Measurements from ENCODE around the gene OR4P4. TPM values are rescaled to one million over a fixed set of nuclear protein-coding genes. Genes with fewer than 3 reads are reported as not detected.

OR4P4 gene
- not detected in 2 replicates for total RNA-seq (2012; rRNA removed)

GRCh38 chr11:55634813-55635212 lies at the start of gene OR4P4:
Gene OR4P4, plus strand, starts transcription at chr11:55635113.
- no peaks in the 10 kb centered on the region for H3K36me3 ChIP-seq (ENCODE audit: insufficient read depth, low read length)
- H3K9ac ChIP-seq (ENCODE audit: low read depth, low read length): no peak within 1 kb of the TSS
- no peak within 1 kb of the TSS for H3K4me3 ChIP-seq (ENCODE audit: low read length)
- H3K4me2 ChIP-seq (ENCODE audit: low read length): no peak within 1 kb of the TSS
- H3K27me3 ChIP-seq (ENCODE audit: control insufficient read depth, insufficient read depth, low read length): no peaks in the 10 kb centered on the region
- no peaks in the 10 kb centered on the region for H3K9me3 ChIP-seq (replicated peaks; ENCODE audit: low read length)
- no peaks in the 10 kb centered on the region for H3K4me1 ChIP-seq (ENCODE audit: control insufficient read depth, insufficient read depth, low read length)

GRCh38 chr11:55607545-55607944 lies 27.4 kb upstream of the OR4P4 start, which contains the start of gene OR4C11:
Gene OR4C11, minus strand, starts transcription at chr11:55607645. Its CDS starts 3,272 bp downstream, at chr11:55604373.
- Histone ChIP-seq H3K4me1 (ENCODE audit: control insufficient read depth, insufficient read depth, low read length) (no peaks in the 10 kb centered on the region), H3K9ac (ENCODE audit: low read depth, low read length) (no peak within 1 kb of the TSS), H3K4me2 (ENCODE audit: low read length) (no peak within 1 kb of the TSS), H3K27me3 (ENCODE audit: control insufficient read depth, insufficient read depth, low read length) (no peaks in the 10 kb centered on the region), H3K4me3 (ENCODE audit: low read length) (no peak within 1 kb of the TSS), H3K36me3 (ENCODE audit: insufficient read depth, low read length) (no peaks in the 10 kb centered on the region), H3K9me3 (replicated peaks; ENCODE audit: low read length) (no peaks in the 10 kb centered on the region)

GRCh38 chr11:55624531-55624930 lies 10.4 kb upstream of the OR4P4 start:
- H3K4me1 ChIP-seq (ENCODE audit: control insufficient read depth, insufficient read depth, low read length): no peaks in the 10 kb centered on the region
- H3K36me3 ChIP-seq (ENCODE audit: insufficient read depth, low read length): no peaks in the 10 kb centered on the region

GRCh38 chr11:55648027-55648426 lies 13.1 kb downstream of the OR4P4 start, which contains the start of gene OR4S2:
Gene OR4S2, plus strand, starts transcription at chr11:55648327. Its CDS starts 2,577 bp downstream, at chr11:55650904.
- Histone ChIP-seq H3K36me3 (ENCODE audit: insufficient read depth, low read length) (no peaks in the 10 kb centered on the region), H3K27me3 (ENCODE audit: control insufficient read depth, insufficient read depth, low read length) (no peaks in the 10 kb centered on the region), H3K4me1 (ENCODE audit: control insufficient read depth, insufficient read depth, low read length) (no peaks in the 10 kb centered on the region), H3K9ac (ENCODE audit: low read depth, low read length) (no peak within 1 kb of the TSS), H3K9me3 (replicated peaks; ENCODE audit: low read length) (no peaks in the 10 kb centered on the region), H3K4me2 (ENCODE audit: low read length) (no peak within 1 kb of the TSS), H3K4me3 (ENCODE audit: low read length) (no peak within 1 kb of the TSS)

More at GRCh38 chr11:55624531-55624930, 10.4 kb upstream of the OR4P4 start:
- Histone ChIP-seq H3K9ac (ENCODE audit: low read depth, low read length) (no peak overlapping the region), H3K9me3 (replicated peaks; ENCODE audit: low read length) (no peaks in the 10 kb centered on the region), H3K4me3 (ENCODE audit: low read length) (no peak overlapping the region), H3K27me3 (ENCODE audit: control insufficient read depth, insufficient read depth, low read length) (no peaks in the 10 kb centered on the region), H3K4me2 (ENCODE audit: low read length) (no peak overlapping the region)

- no peaks in the 10 kb centered on the region for H3K36me3 ChIP-seq (ENCODE audit: insufficient read depth, low read length)
- H3K27me3 ChIP-seq (ENCODE audit: control insufficient read depth, insufficient read depth, low read length): no peaks in the 10 kb centered on the region
- H3K4me1 ChIP-seq (ENCODE audit: control insufficient read depth, insufficient read depth, low read length): no peaks in the 10 kb centered on the region
- H3K9ac ChIP-seq (ENCODE audit: low read depth, low read length): no peak overlapping the region
- no peaks in the 10 kb centered on the region for H3K9me3 ChIP-seq (replicated peaks; ENCODE audit: low read length)
- H3K4me2 ChIP-seq (ENCODE audit: low read length): no peak overlapping the region
- no peak overlapping the region for H3K4me3 ChIP-seq (ENCODE audit: low read length)
Measured at GRCh38 chr11:55652560-55652959, 17.6 kb downstream of the OR4P4 start.

GRCh38 chr11:55655096-55655495 lies 20.2 kb downstream of the OR4P4 start:
- Histone ChIP-seq H3K9me3 (replicated peaks; ENCODE audit: low read length) (no peaks in the 10 kb centered on the region), H3K9ac (ENCODE audit: low read depth, low read length) (no peak overlapping the region), H3K4me3 (ENCODE audit: low read length) (no peak overlapping the region), H3K4me1 (ENCODE audit: control insufficient read depth, insufficient read depth, low read length) (no peaks in the 10 kb centered on the region), H3K36me3 (ENCODE audit: insufficient read depth, low read length) (no peaks in the 10 kb centered on the region), H3K4me2 (ENCODE audit: low read length) (no peak overlapping the region), H3K27me3 (ENCODE audit: control insufficient read depth, insufficient read depth, low read length) (no peaks in the 10 kb centered on the region)

GRCh38 chr11:55658031-55658573 lies 23.2 kb downstream of the OR4P4 start:
- no peak overlapping the region for H3K4me2 ChIP-seq (ENCODE audit: low read length)
- H3K4me1 ChIP-seq (ENCODE audit: control insufficient read depth, insufficient read depth, low read length): no peaks in the 10 kb centered on the region
- H3K9ac ChIP-seq (ENCODE audit: low read depth, low read length): no peak overlapping the region
- no peaks in the 10 kb centered on the region for H3K27me3 ChIP-seq (ENCODE audit: control insufficient read depth, insufficient read depth, low read length)
- H3K9me3 ChIP-seq (replicated peaks; ENCODE audit: low read length): no peaks in the 10 kb centered on the region
- H3K4me3 ChIP-seq (ENCODE audit: low read length): no peak overlapping the region
- no peaks in the 10 kb centered on the region for H3K36me3 ChIP-seq (ENCODE audit: insufficient read depth, low read length)

GRCh38 chr11:55658608-55659007 lies 23.7 kb downstream of the OR4P4 start:
- no peaks in the 10 kb centered on the region for H3K27me3 ChIP-seq (ENCODE audit: control insufficient read depth, insufficient read depth, low read length)
- no peaks in the 10 kb centered on the region for H3K36me3 ChIP-seq (ENCODE audit: insufficient read depth, low read length)
- no peaks in the 10 kb centered on the region for H3K9me3 ChIP-seq (replicated peaks; ENCODE audit: low read length)
- H3K4me3 ChIP-seq (ENCODE audit: low read length): no peak overlapping the region
- no peak overlapping the region for H3K4me2 ChIP-seq (ENCODE audit: low read length)
- no peaks in the 10 kb centered on the region for H3K4me1 ChIP-seq (ENCODE audit: control insufficient read depth, insufficient read depth, low read length)
- H3K9ac ChIP-seq (ENCODE audit: low read depth, low read length): no peak overlapping the region

GRCh38 chr11:55661901-55662300 lies 27.0 kb downstream of the OR4P4 start, which contains the start of gene OR4C6:
Gene OR4C6, plus strand, starts transcription at chr11:55662201. Its CDS starts 2,966 bp downstream, at chr11:55665167.
- Histone ChIP-seq H3K27me3 (ENCODE audit: control insufficient read depth, insufficient read depth, low read length) (no peaks in the 10 kb centered on the region), H3K9me3 (replicated peaks; ENCODE audit: low read length) (peaks cover 10% of the 10 kb centered on the region), H3K9ac (ENCODE audit: low read depth, low read length) (no peak within 1 kb of the TSS), H3K4me1 (ENCODE audit: control insufficient read depth, insufficient read depth, low read length) (no peaks in the 10 kb centered on the region), H3K4me2 (ENCODE audit: low read length) (no peak within 1 kb of the TSS), H3K36me3 (ENCODE audit: insufficient read depth, low read length) (no peaks in the 10 kb centered on the region), H3K4me3 (ENCODE audit: low read length) (no peak within 1 kb of the TSS)

- Histone ChIP-seq H3K9me3 (replicated peaks; ENCODE audit: low read length) (peaks cover 10% of the 10 kb centered on the region), H3K27me3 (ENCODE audit: control insufficient read depth, insufficient read depth, low read length) (no peaks in the 10 kb centered on the region), H3K36me3 (ENCODE audit: insufficient read depth, low read length) (no peaks in the 10 kb centered on the region), H3K4me3 (ENCODE audit: low read length) (no peak overlapping the region), H3K4me1 (ENCODE audit: control insufficient read depth, insufficient read depth, low read length) (no peaks in the 10 kb centered on the region), H3K4me2 (ENCODE audit: low read length) (no peak overlapping the region), H3K9ac (ENCODE audit: low read depth, low read length) (no peak overlapping the region)
Measured at GRCh38 chr11:55669376-55669775, 34.5 kb downstream of the OR4P4 start.

GRCh38 chr11:55673860-55674259 lies 38.9 kb downstream of the OR4P4 start:
- H3K4me1 ChIP-seq (ENCODE audit: control insufficient read depth, insufficient read depth, low read length): no peaks in the 10 kb centered on the region
- H3K4me3 ChIP-seq (ENCODE audit: low read length): no peak overlapping the region
- H3K4me2 ChIP-seq (ENCODE audit: low read length): no peak overlapping the region
- no peak overlapping the region for H3K9ac ChIP-seq (ENCODE audit: low read depth, low read length)
- no peaks in the 10 kb centered on the region for H3K27me3 ChIP-seq (ENCODE audit: control insufficient read depth, insufficient read depth, low read length)
- H3K36me3 ChIP-seq (ENCODE audit: insufficient read depth, low read length): no peaks in the 10 kb centered on the region
- H3K9me3 ChIP-seq (replicated peaks; ENCODE audit: low read length): no peaks in the 10 kb centered on the region

Measured in skeletal muscle satellite cell (primary cell).